Activated CD4-positive, alpha-beta T cell treated with anti-CD3 and anti-CD28 coated beads, Interleukin-2, Interleukin-6, amounts not matched to agents 100 ng/mL and 50 ng/mL, durations not matched to agents 16 hours and 8 hours (primary cell): Measurements from ENCODE around the gene SLC39A11.
"Not testable (repeated sequence)": the region's sequence is repeated elsewhere in the genome, so short reads cannot be mapped to it uniquely, and the experiment has no call there.

Experiments used
- DNase-seq: peaks from one replicate; pipeline ENCODE4 v3.0.0-alpha.2; 2020

Gene SLC39A11

GRCh38 chr17:72772331-72772821, 320.1 kb downstream of the SLC39A11 start:
- DNase-seq: no peak

- DNase-seq: no peak
Observed at GRCh38 chr17:72771734-72772133, 320.8 kb downstream of the SLC39A11 start.

- no peak for DNase-seq
Observed at GRCh38 chr17:72766761-72767356, 325.6 kb downstream of the SLC39A11 start.

- no peak for DNase-seq
Observed at GRCh38 chr17:72765368-72766153, 326.9 kb downstream of the SLC39A11 start.

- no peak for DNase-seq
Observed at GRCh38 chr17:72764632-72765041, 327.9 kb downstream of the SLC39A11 start.

- no peak for DNase-seq
Observed at GRCh38 chr17:72763981-72764380, 328.5 kb downstream of the SLC39A11 start.

- not testable (repeated sequence) for DNase-seq
Observed at GRCh38 chr17:72761893-72762575, 330.5 kb downstream of the SLC39A11 start.

GRCh38 chr17:72761431-72761830, 331.1 kb downstream of the SLC39A11 start:
- no peak for DNase-seq

GRCh38 chr17:72760368-72760767, 332.1 kb downstream of the SLC39A11 start:
- no peak for DNase-seq

GRCh38 chr17:72759301-72759700, 333.2 kb downstream of the SLC39A11 start:
- DNase-seq: no peak

GRCh38 chr17:72756256-72756655, 336.2 kb downstream of the SLC39A11 start:
- DNase-seq: no peak

- DNase-seq: no peak
Observed at GRCh38 chr17:72754513-72754912, 338.0 kb downstream of the SLC39A11 start.

GRCh38 chr17:72751746-72752145, 340.7 kb downstream of the SLC39A11 start:
- no peak for DNase-seq

- DNase-seq: no peak
Observed at GRCh38 chr17:72749119-72749572, 343.3 kb downstream of the SLC39A11 start.

GRCh38 chr17:72747501-72747900, 345.0 kb downstream of the SLC39A11 start:
- DNase-seq: no peak

- DNase-seq: no peak
Observed at GRCh38 chr17:72745241-72745640, 347.2 kb downstream of the SLC39A11 start.

- no peak for DNase-seq
Observed at GRCh38 chr17:72743037-72743467, 349.4 kb downstream of the SLC39A11 start.

- no peak for DNase-seq
Observed at GRCh38 chr17:72737151-72737690, 355.3 kb downstream of the SLC39A11 start.

- DNase-seq: no peak
Observed at GRCh38 chr17:72735592-72735991, 356.9 kb downstream of the SLC39A11 start.

- DNase-seq: no peak
Observed at GRCh38 chr17:72735048-72735447, 357.4 kb downstream of the SLC39A11 start.

- DNase-seq: no peak
Observed at GRCh38 chr17:72734613-72735012, 357.9 kb downstream of the SLC39A11 start.

- no peak for DNase-seq
Observed at GRCh38 chr17:72733619-72734282, 358.7 kb downstream of the SLC39A11 start.
